GM23338 (cell line): Measurements from ENCODE around the gene RFX8. TPM values are rescaled to one million over a fixed set of nuclear protein-coding genes. Genes with fewer than 3 reads are reported as not detected.

Experiments used
- ATAC-seq: fragments of 200-7000 bp; cut with Tn5 transposase; 3 replicates; pipeline ENCODE4 v1.9.1; 2020
- DNase-seq: peaks from one replicate; pipeline ENCODE4 v3.0.0-alpha.2; 2015; ENCODE audit warnings: low spot score
- H2AFZ ChIP-seq: fragments of 200-600 bp; sonication (generic); 2 replicates; pipeline ENCODE4 v1.8.0; 2016; ENCODE audit warnings: antibody characterized with exemption, mild to moderate bottlenecking, moderate library complexity
- H3F3A ChIP-seq: fragments of 200-600 bp; sonication (generic); replicated peaks from 2 replicates; pipeline ENCODE4 v1.8.0; 2017; ENCODE audit warnings: antibody characterized with exemption, mixed run types, low read depth
- H3K27ac ChIP-seq: fragments of 200-600 bp; sonication (generic); 2 replicates; pipeline ENCODE4 v1.6.1; 2016; ENCODE audit warnings: low read depth
- H3K27me3 ChIP-seq: fragments of 200-600 bp; sonication (generic); 2 replicates; pipeline ENCODE4 v1.8.0; 2016; ENCODE audit warnings: mild to moderate bottlenecking, mixed run types, moderate library complexity; ENCODE audit not compliant: insufficient read depth
- H3K36me3 ChIP-seq: fragments of 200-600 bp; sonication (generic); 2 replicates; pipeline ENCODE4 v1.8.0; 2016; ENCODE audit warnings: mild to moderate bottlenecking; ENCODE audit not compliant: insufficient read depth
- H3K4me1 ChIP-seq: fragments of 200-600 bp; sonication (generic); 2 replicates; pipeline ENCODE4 v1.8.0; 2016; ENCODE audit warnings: mild to moderate bottlenecking, moderate library complexity; ENCODE audit not compliant: insufficient read depth
- H3K4me2 ChIP-seq: fragments of 200-600 bp; sonication (generic); 2 replicates; pipeline ENCODE4 v1.7.1; 2017; ENCODE audit warnings: mixed run types
- H3K4me3 ChIP-seq: fragments of 200-600 bp; sonication (generic); 2 replicates; pipeline ENCODE4 v1.6.1; 2016; ENCODE audit warnings: mixed run types
- H3K79me2 ChIP-seq: fragments of 200-600 bp; sonication (generic); replicated peaks from 2 replicates; pipeline ENCODE4 v1.8.0; 2017; ENCODE audit warnings: mild to moderate bottlenecking; ENCODE audit not compliant: insufficient read depth
- H3K9me2 ChIP-seq: fragments of 200-600 bp; sonication (generic); 2 replicates; pipeline ENCODE4 v1.8.0; 2017; ENCODE audit not compliant: insufficient read depth
- H4K20me1 ChIP-seq: fragments of 200-600 bp; sonication (generic); replicated peaks from 2 replicates; pipeline ENCODE4 v1.8.0; 2017; ENCODE audit warnings: mild to moderate bottlenecking; ENCODE audit not compliant: insufficient read depth
- H3K27ac Mint-ChIP-seq: 2 replicates; pipeline ENCODE4 v1.8.0; 2020; ENCODE audit warnings: inconsistent platforms, mild to moderate bottlenecking, moderate library complexity, mixed read lengths
- H3K27me3 Mint-ChIP-seq: 3 replicates; pipeline ENCODE4 v1.8.0; 2022; ENCODE audit warnings: low read depth, mild to moderate bottlenecking, moderate library complexity, mixed read lengths, inconsistent platforms; ENCODE audit not compliant: insufficient read depth, poor library complexity
- H3K36me3 Mint-ChIP-seq: 3 replicates; pipeline ENCODE4 v1.8.0; 2021; ENCODE audit warnings: low read depth, mild to moderate bottlenecking, inconsistent platforms, moderate library complexity, mixed read lengths
- H3K4me1 Mint-ChIP-seq: 3 replicates; pipeline ENCODE4 v1.8.0; 2020; ENCODE audit warnings: mild to moderate bottlenecking, inconsistent platforms, mixed read lengths
- H3K4me3 Mint-ChIP-seq: 3 replicates; pipeline ENCODE4 v1.8.0; 2021; ENCODE audit warnings: moderate library complexity, mild to moderate bottlenecking, inconsistent platforms, mixed read lengths
- H3K9me3 Mint-ChIP-seq: 3 replicates; pipeline ENCODE4 v1.8.0; 2020; ENCODE audit warnings: moderate library complexity, mild to moderate bottlenecking, inconsistent platforms, mixed read lengths
- CTCF ChIP-seq, 2 experiments: fragments of 200-600 bp in 1 of 2; sonication (generic) in 1 of 2; conservative IDR thresholded peaks; 2 replicates each; pipeline versions ENCODE4 v1.5.1 to v1.6.1; 2016 to 2017; ENCODE audit warnings: antibody characterized with exemption in 2 of 2, low read depth in 2 of 2, mild to moderate bottlenecking in 2 of 2, moderate library complexity in 1 of 2
- EZH2 ChIP-seq: fragments of 200-600 bp; sonication (generic); IDR thresholded peaks from one replicate; pipeline ENCODE4 v1.8.0; 2017; ENCODE audit warnings: antibody characterized with exemption, mild to moderate bottlenecking, low read depth; ENCODE audit not compliant: unreplicated experiment
- JUNB ChIP-seq: IDR thresholded peaks from one replicate; pipeline ENCODE4 v1.6.1; 2016; ENCODE audit warnings: antibody characterized with exemption; ENCODE audit not compliant: unreplicated experiment
- ZNF331 ChIP-seq: fragments of 250-450 bp; sonication (Bioruptor Pico); IDR thresholded peaks from 2 replicates; pipeline ENCODE4 v1.5.0; 2020; ENCODE audit warnings: low read depth, mild to moderate bottlenecking, moderate library complexity
- polyA plus RNA-seq: library from polyadenylated mRNA; unstranded; fragments of >200 nt; fragmentation: Nextera tagmentation; extraction: Ambion mirVana; gene quantifications from 2 replicates; pipeline ENCODE4 v1.2.1, GENCODE V29; 2016
- total RNA-seq: library from RNA; depleted of rRNA; stranded (reverse); fragments of >200 nt; shearing (Covaris generic); gene quantifications from 2 replicates; pipeline ENCODE4 v1.2.3, GENCODE V29; 2014
- TF ChIP-seq, protein P1 (sequence below): IDR thresholded peaks from one replicate; pipeline ENCODE4 v1.6.1; 2018; ENCODE audit warnings: antibody characterized with exemption; ENCODE audit not compliant: unreplicated experiment
- TF ChIP-seq, protein P2 (sequence below): fragments of 250-450 bp; sonication (Bioruptor Pico); IDR thresholded peaks from 2 replicates; pipeline ENCODE4 v1.5.0; 2020; ENCODE audit warnings: mild to moderate bottlenecking, moderate library complexity

Gene RFX8
- total and polyA plus RNA-seq, 2 experiments from 2014 or later, result 0.65 to 1.5 TPM

- no peak for TF ChIP-seq ZNF331 (CRISPR knock-in tag)
- no peak for TF ChIP-seq CTCF (conservative IDR thresholded peaks at IDR 0.05; ENCODE audit: low read depth in 2 of 2)
- TF ChIP-seq JUNB, result no peak
- TF ChIP-seq, protein P1, sequence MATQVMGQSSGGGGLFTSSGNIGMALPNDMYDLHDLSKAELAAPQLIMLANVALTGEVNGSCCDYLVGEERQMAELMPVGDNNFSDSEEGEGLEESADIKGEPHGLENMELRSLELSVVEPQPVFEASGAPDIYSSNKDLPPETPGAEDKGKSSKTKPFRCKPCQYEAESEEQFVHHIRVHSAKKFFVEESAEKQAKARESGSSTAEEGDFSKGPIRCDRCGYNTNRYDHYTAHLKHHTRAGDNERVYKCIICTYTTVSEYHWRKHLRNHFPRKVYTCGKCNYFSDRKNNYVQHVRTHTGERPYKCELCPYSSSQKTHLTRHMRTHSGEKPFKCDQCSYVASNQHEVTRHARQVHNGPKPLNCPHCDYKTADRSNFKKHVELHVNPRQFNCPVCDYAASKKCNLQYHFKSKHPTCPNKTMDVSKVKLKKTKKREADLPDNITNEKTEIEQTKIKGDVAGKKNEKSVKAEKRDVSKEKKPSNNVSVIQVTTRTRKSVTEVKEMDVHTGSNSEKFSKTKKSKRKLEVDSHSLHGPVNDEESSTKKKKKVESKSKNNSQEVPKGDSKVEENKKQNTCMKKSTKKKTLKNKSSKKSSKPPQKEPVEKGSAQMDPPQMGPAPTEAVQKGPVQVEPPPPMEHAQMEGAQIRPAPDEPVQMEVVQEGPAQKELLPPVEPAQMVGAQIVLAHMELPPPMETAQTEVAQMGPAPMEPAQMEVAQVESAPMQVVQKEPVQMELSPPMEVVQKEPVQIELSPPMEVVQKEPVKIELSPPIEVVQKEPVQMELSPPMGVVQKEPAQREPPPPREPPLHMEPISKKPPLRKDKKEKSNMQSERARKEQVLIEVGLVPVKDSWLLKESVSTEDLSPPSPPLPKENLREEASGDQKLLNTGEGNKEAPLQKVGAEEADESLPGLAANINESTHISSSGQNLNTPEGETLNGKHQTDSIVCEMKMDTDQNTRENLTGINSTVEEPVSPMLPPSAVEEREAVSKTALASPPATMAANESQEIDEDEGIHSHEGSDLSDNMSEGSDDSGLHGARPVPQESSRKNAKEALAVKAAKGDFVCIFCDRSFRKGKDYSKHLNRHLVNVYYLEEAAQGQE, result no peak
- no peak for TF ChIP-seq EZH2
Measured at GRCh38 chr2:101463911-101464641, 10.8 kb downstream of the RFX8 start (continued).

DNA sequence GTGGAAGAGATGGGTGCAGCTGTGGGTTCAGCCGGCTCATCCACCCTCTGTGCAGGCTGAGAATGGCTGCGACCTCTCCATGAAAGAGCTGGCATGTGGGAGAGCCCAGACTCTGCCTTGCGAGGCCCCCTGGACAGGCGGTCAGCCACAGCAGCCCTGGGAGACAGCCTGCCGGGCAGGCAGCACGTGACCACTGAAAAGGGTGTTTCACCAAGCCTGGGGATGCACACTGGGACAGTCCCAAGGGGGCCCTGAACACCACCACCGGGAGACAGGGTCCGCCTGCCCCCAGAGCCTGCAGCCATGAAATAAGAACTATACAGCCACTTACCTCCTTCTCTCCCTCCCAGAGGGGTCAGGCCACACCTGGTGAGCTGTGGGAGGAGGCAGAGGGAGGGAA, 11.5 kb downstream of the RFX8 start:
- no peak for DNase-seq
- H3K27ac ChIP-seq, result no peak overlapping the region
- no peak for ATAC-seq

More for the DNA sequence above, 11.5 kb downstream of the RFX8 start:
- Histone ChIP-seq H3K36me3 (no peaks in the 10 kb centered on the region), H3F3A (no peaks in the 10 kb centered on the region), H3K4me2 (no peak overlapping the region), H3K4me3 (no peak overlapping the region), H3K27me3 (no peaks in the 10 kb centered on the region), H3K4me1 (peaks cover 6% of the 10 kb centered on the region; the same call in 1 of the 2 replicates), H3K79me2 (no peaks in the 10 kb centered on the region), H2AFZ (no peak overlapping the region; the same call in none of the 2 replicates), H4K20me1 (no peaks in the 10 kb centered on the region), H3K9me2 (no peaks in the 10 kb centered on the region)
- TF ChIP-seq, protein P1, result no peak
- TF ChIP-seq, protein P2, sequence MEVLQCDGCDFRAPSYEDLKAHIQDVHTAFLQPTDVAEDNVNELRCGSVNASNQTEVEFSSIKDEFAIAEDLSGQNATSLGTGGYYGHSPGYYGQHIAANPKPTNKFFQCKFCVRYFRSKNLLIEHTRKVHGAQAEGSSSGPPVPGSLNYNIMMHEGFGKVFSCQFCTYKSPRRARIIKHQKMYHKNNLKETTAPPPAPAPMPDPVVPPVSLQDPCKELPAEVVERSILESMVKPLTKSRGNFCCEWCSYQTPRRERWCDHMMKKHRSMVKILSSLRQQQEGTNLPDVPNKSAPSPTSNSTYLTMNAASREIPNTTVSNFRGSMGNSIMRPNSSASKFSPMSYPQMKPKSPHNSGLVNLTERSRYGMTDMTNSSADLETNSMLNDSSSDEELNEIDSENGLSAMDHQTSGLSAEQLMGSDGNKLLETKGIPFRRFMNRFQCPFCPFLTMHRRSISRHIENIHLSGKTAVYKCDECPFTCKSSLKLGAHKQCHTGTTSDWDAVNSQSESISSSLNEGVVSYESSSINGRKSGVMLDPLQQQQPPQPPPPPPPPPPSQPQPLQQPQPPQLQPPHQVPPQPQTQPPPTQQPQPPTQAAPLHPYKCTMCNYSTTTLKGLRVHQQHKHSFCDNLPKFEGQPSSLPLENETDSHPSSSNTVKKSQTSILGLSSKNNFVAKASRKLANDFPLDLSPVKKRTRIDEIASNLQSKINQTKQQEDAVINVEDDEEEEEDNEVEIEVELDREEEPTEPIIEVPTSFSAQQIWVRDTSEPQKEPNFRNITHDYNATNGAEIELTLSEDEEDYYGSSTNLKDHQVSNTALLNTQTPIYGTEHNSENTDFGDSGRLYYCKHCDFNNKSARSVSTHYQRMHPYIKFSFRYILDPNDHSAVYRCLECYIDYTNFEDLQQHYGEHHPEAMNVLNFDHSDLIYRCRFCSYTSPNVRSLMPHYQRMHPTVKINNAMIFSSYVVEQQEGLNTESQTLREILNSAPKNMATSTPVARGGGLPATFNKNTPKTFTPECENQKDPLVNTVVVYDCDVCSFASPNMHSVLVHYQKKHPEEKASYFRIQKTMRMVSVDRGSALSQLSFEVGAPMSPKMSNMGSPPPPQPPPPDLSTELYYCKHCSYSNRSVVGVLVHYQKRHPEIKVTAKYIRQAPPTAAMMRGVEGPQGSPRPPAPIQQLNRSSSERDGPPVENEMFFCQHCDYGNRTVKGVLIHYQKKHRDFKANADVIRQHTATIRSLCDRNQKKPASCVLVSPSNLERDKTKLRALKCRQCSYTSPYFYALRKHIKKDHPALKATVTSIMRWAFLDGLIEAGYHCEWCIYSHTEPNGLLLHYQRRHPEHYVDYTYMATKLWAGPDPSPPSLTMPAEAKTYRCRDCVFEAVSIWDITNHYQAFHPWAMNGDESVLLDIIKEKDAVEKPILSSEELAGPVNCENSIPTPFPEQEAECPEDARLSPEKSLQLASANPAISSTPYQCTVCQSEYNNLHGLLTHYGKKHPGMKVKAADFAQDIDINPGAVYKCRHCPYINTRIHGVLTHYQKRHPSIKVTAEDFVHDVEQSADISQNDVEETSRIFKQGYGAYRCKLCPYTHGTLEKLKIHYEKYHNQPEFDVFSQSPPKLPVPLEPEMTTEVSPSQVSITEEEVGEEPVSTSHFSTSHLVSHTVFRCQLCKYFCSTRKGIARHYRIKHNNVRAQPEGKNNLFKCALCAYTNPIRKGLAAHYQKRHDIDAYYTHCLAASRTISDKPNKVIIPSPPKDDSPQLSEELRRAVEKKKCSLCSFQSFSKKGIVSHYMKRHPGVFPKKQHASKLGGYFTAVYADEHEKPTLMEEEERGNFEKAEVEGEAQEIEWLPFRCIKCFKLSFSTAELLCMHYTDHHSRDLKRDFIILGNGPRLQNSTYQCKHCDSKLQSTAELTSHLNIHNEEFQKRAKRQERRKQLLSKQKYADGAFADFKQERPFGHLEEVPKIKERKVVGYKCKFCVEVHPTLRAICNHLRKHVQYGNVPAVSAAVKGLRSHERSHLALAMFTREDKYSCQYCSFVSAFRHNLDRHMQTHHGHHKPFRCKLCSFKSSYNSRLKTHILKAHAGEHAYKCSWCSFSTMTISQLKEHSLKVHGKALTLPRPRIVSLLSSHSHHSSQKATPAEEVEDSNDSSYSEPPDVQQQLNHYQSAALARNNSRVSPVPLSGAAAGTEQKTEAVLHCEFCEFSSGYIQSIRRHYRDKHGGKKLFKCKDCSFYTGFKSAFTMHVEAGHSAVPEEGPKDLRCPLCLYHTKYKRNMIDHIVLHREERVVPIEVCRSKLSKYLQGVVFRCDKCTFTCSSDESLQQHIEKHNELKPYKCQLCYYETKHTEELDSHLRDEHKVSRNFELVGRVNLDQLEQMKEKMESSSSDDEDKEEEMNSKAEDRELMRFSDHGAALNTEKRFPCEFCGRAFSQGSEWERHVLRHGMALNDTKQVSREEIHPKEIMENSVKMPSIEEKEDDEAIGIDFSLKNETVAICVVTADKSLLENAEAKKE (CRISPR knock-in tag), result no peak
- peaks cover 21% of the 10 kb centered on the region for H3K4me1 Mint-ChIP-seq
- H3K27ac Mint-ChIP-seq, result no peak overlapping the region
- no peaks in the 10 kb centered on the region for H3K9me3 Mint-ChIP-seq
- no peak overlapping the region for H3K4me3 Mint-ChIP-seq
- peaks cover 2% of the 10 kb centered on the region for H3K27me3 Mint-ChIP-seq
- H3K36me3 Mint-ChIP-seq, result no peaks in the 10 kb centered on the region
